GM21529 (cell line): ENCODE data around the gene SHLD1.

ENCODE experiments used
- ATAC-seq: cut with Tn5 transposase; IDR thresholded peaks from one replicate; pipeline ENCODE4 v1.9.1; 2021; ENCODE audit not compliant: unreplicated experiment

SHLD1 gene

GRCh38 chr20:5844063-5844681 is 94.0 kb downstream of the SHLD1 start:
- peak; percentile 82 for ATAC-seq

DNA sequence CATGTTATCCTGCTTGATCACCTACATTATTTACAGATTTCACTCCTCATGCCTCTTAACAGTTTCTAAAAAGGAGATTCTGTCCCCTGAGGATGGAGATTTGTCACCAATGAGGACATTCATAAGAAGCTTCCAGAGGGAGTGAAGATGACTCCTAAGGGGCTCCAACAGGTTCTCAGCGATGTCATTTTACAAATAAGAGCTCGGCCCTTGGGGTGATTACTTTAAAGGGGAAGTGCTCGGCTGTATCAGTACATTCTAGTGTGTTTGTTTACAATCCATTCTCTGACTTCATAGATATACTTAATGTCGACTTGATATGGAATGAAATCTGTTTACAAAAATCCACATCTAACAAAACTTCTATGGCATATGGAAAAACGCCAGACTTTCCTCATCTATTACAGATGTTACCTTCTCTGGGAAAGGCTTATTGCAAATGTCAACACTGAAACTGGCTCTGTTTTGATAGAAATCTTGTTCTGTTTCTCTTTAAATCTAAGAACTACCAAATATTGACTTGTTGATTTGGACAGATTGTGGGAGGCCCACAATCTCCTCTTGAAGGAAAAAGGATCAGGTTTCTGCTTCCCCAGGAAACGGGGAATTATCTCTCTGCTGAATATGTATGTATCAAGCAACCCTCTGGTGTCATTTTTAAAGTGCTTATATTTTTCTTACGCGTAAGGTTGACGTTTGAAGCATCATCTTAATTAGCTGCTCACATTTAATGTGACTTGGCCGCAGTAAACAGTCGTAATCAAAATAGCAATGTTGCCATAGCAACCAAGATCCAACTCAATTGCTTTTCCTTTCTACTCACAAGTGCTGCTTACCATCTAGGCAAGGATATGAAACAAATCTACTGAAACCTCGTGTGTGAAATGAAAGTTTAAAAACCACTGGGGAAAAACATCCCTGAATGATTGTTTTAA is 95.7 kb downstream of the SHLD1 start:
- no peak for ATAC-seq

DNA sequence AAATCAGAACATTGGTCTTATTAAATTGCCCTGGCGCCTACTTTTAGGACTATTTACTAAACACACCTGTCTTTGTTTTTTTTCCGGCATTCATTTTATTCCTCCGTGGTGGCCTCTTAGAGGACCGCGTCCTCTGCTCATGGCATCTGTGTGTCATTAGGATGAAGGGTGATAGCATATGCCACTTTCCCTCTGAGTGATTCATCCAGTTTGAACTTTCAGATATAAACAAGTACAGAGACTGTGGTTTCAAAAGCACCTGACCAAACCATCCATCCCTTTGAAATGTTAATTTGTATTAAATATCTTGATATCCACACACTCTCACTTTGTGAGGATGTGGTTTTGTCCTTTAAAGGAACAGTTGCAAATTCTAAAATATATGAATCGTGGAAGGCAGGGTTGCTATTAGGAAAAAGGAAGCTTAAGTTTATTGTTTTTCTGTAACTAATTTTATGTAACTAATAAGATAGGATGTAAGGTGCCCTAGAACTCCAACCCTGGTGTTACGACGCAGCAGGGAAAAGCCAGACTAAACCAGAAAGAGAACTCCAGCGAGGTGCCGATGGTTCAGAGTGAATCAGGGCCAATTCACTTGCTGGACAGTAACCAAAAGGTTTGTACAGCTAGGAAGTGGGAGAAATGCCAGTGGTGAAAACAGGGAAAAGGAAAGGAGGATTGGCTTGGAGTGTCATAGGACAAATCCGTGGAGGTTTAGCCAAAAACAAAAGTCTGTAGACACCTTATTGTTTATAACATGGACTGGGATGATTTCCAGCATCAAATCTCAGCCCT is 98.7 kb downstream of the SHLD1 start:
- no peak for ATAC-seq

DNA sequence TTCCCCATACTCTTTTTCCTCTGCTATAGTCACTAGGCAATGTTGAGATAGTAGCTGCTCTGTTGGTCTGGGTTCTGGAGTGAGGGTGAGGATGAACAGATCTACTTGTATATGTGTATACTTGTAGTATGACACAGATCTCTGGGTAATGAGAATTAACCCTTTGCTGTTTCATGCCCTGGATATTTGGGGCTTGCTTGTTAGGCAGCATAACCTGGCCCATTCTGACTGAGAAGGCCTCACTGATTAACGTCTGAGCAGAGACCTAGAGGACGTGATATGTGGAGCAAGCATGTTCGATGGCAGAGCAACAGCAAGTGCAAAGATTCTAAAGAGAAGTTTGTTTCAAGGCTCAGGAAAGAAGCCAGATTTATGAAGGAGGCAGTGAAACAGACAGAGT is 105.7 kb downstream of the SHLD1 start:
- no peak for ATAC-seq

- no peak for ATAC-seq
Observed at GRCh38 chr20:5859608-5860007, 109.4 kb downstream of the SHLD1 start.

DNA sequence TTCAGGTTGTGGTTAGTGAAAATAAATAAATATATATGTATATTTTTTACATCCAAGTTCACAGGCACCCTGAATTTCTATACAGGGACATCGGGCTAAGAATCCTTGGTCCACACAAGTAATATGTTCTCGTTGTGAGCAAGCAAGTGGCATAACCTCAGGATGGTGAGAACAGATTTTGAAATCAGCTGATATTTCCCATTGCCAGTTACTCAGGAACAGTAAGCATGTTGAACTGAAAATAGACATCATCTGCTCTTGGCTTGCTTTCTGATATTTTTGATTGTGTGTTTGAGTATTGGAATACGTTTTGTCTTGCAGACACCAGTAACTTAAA is 112.5 kb downstream of the SHLD1 start:
- no peak for ATAC-seq

- ATAC-seq, result no peak
Observed at GRCh38 chr20:5863040-5863833, 113.0 kb downstream of the SHLD1 start.

DNA sequence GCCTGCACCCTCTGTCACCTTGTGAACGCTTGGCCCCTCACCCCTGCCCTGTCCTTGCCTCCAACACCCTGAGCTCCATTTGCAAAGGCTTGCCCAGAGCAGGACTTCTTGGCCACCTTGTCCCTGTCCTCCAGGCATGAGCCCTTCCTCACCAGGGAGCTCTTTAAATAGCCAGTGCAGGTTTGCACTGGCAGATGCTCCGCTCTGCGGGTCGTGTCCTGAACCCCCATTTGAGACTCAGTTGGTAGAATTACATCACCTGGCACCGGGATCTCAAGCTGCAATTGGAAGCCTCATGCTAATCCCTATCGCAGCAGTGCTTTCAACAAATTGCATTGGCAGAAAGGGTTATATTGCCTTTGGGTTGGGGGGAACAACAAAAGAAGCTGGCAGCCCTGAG is 114.2 kb downstream of the SHLD1 start:
- no peak for ATAC-seq

GRCh38 chr20:5864873-5865587 is 114.8 kb downstream of the SHLD1 start:
- ATAC-seq, result no peak

DNA sequence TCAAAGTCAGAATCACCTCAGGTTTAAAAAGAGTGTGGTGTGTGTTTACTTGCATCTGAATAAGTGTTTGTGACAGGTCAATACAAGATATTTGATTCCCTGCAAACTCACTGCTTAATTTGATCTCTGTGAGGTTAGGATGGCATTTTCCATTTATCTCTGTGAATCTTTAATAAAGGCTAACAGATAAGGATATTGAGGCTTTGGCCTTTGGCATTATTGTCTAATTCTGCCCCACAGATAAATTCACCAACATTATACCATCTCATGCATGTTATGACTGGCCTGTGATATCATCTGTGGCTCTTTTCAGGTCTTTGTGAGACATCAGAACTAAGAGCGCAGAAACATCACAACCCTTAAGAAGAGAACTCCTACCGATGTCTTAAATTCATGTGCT is 115.4 kb downstream of the SHLD1 start:
- no peak for ATAC-seq

GRCh38 chr20:5870568-5870981 is 120.4 kb downstream of the SHLD1 start:
- no peak for ATAC-seq

- ATAC-seq, result no peak
Observed at GRCh38 chr20:5871459-5872410, 121.5 kb downstream of the SHLD1 start.

- no peak for ATAC-seq
Observed at GRCh38 chr20:5877128-5877527, 126.9 kb downstream of the SHLD1 start.

GRCh38 chr20:5880326-5880725 is 130.1 kb downstream of the SHLD1 start:
- no peak for ATAC-seq

DNA sequence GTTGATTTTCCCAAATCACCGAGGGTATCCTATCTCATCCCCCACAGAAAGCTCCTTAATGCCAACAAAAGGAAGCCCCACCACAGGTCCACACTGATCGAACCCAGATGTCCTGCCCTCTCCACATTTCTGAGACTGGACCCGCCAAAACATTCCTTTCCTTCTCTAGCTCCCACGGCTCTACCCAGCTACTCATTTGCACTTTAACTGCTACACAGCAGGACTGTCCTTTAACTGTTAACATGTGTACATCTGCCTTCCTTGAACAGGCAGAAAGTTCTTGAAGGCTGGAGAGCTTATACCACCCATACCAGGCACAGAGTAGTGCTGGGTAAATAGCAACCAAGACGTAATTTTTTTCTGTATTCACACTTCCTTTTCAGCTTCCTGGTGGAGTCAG is 131.5 kb downstream of the SHLD1 start:
- no peak for ATAC-seq

- no peak for ATAC-seq
Observed at GRCh38 chr20:5882166-5882565, 132.0 kb downstream of the SHLD1 start.

- no peak for ATAC-seq
Observed at GRCh38 chr20:5884465-5885335, 134.5 kb downstream of the SHLD1 start.

DNA sequence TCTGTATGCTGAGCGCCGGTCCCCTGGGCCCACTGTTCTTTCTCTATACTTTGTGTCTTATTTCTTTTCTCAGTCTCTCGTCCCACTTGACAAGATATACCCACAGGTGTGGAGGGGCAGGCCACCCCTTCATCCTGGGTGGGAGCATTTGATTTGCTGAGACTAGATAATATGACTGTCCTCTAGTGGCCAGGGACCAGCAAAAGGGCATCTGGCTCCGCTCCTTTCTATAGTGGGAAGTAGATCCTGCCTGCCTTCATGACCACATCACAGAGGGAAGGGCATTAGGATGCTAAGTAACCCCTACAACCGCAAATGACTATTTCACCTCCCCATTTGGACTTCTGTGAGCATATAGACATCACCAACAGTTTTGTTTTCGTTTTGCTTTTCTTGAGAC is 135.7 kb downstream of the SHLD1 start:
- ATAC-seq, result no peak
